ENCODE data around the gene EXOSC10. TPM values are rescaled to one million over a fixed set of nuclear protein-coding genes. Genes with fewer than 3 reads are reported as not detected.

Gene EXOSC10
- total and polyA plus RNA-seq, 9 of the 15 experiments (the other 6 are each of a cell fraction or from before 2014, with no cell fraction given), result 23.4 to 150 (median 105) TPM

DNA sequence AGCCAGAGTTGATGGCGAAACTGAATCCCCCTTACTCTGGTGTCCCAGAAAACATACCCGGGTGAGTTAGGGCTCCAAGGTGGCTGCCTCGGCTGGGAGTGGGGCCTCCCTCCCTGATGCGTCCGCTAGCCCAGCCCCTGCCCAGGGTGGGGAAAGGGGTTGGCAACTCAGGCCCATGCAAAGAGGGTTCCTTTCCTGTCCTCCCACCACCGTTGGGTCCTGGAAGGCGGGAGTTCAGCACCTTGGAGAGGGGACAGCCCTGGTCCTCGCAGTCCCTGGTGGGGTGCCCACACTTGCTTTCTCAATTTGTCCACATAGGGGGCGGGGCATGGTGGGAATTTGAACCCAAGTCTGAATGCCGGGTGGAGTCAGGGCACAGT lies 45.9 kb downstream of the EXOSC10 start (continued):
- TF ChIP-seq ZNF780A (CRISPR knock-in tag; IDR thresholded peaks at IDR 0.05), result no peak
- TF ChIP-seq, protein P1, sequence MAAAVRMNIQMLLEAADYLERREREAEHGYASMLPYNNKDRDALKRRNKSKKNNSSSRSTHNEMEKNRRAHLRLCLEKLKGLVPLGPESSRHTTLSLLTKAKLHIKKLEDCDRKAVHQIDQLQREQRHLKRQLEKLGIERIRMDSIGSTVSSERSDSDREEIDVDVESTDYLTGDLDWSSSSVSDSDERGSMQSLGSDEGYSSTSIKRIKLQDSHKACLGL (CRISPR knock-in tag; IDR thresholded peaks at IDR 0.05; ENCODE audit: borderline replicate concordance, poor library complexity, severe bottlenecking), result no peak
- TF ChIP-seq TBP (optimal IDR thresholded peaks at IDR 0.05; ENCODE audit: low read depth, low read length), result no peak
- no peak for TF ChIP-seq TEAD4 (IDR thresholded peaks at IDR 0.05; ENCODE audit: low read length)
- TF ChIP-seq TEAD4 (CRISPR knock-in tag; IDR thresholded peaks at IDR 0.05; ENCODE audit: borderline replicate concordance), result no peak
- TF ChIP-seq FOXK2 (conservative IDR thresholded peaks at IDR 0.05 in 1 of 2, IDR thresholded peaks at IDR 0.05 in 1 of 2; ENCODE audit: low read depth in 2 of 2), result no peak
- TF ChIP-seq TCF3 (CRISPR knock-in tag; IDR thresholded peaks at IDR 0.05), result no peak
- TF ChIP-seq MYC (IDR thresholded peaks at IDR 0.05; ENCODE audit: low read depth, low read length), result no peak
- no peak for TF ChIP-seq MYC (CRISPR knock-in tag; IDR thresholded peaks at IDR 0.05; ENCODE audit: borderline replicate concordance, low read depth)
- TF ChIP-seq BRCA1 (IDR thresholded peaks at IDR 0.05), result no peak
- TF ChIP-seq BRCA1 (CRISPR knock-in tag; IDR thresholded peaks at IDR 0.05), result 0 out of 2 replicates have a peak, but pooled peaks have one; percentile 51
- TF ChIP-seq JUND (IDR thresholded peaks at IDR 0.05; ENCODE audit: borderline replicate concordance, low read depth, low read length), result no peak
- TF ChIP-seq JUND (tag; IDR thresholded peaks at IDR 0.05; ENCODE audit: borderline replicate concordance, low read depth, low read length), result no peak
- TF ChIP-seq RBFOX2 (IDR thresholded peaks at IDR 0.05; ENCODE audit: low read depth, low read length), result peak; percentile 29; the same call in 1 of the 2 replicates
- TF ChIP-seq, protein P2, sequence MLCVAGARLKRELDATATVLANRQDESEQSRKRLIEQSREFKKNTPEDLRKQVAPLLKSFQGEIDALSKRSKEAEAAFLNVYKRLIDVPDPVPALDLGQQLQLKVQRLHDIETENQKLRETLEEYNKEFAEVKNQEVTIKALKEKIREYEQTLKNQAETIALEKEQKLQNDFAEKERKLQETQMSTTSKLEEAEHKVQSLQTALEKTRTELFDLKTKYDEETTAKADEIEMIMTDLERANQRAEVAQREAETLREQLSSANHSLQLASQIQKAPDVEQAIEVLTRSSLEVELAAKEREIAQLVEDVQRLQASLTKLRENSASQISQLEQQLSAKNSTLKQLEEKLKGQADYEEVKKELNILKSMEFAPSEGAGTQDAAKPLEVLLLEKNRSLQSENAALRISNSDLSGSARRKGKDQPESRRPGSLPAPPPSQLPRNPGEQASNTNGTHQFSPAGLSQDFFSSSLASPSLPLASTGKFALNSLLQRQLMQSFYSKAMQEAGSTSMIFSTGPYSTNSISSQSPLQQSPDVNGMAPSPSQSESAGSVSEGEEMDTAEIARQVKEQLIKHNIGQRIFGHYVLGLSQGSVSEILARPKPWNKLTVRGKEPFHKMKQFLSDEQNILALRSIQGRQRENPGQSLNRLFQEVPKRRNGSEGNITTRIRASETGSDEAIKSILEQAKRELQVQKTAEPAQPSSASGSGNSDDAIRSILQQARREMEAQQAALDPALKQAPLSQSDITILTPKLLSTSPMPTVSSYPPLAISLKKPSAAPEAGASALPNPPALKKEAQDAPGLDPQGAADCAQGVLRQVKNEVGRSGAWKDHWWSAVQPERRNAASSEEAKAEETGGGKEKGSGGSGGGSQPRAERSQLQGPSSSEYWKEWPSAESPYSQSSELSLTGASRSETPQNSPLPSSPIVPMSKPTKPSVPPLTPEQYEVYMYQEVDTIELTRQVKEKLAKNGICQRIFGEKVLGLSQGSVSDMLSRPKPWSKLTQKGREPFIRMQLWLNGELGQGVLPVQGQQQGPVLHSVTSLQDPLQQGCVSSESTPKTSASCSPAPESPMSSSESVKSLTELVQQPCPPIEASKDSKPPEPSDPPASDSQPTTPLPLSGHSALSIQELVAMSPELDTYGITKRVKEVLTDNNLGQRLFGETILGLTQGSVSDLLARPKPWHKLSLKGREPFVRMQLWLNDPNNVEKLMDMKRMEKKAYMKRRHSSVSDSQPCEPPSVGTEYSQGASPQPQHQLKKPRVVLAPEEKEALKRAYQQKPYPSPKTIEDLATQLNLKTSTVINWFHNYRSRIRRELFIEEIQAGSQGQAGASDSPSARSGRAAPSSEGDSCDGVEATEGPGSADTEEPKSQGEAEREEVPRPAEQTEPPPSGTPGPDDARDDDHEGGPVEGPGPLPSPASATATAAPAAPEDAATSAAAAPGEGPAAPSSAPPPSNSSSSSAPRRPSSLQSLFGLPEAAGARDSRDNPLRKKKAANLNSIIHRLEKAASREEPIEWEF (CRISPR knock-in tag; IDR thresholded peaks at IDR 0.05), result no peak
- no peak for TF ChIP-seq EGR1 (conservative IDR thresholded peaks at IDR 0.05)
- TF ChIP-seq ZNF232 (CRISPR knock-in tag; IDR thresholded peaks at IDR 0.05), result 0 out of 2 replicates have a peak, but pooled peaks have one; percentile 40
- TF ChIP-seq KLF13 (tag; IDR thresholded peaks at IDR 0.05; ENCODE audit: borderline replicate concordance, low read depth), result 0 out of 2 replicates have a peak, but pooled peaks have one; percentile 37
- peak; percentile 74; the same call in 1 of the 2 replicates for TF ChIP-seq MYNN (IDR thresholded peaks at IDR 0.05)
- no peak for TF ChIP-seq MYNN (CRISPR knock-in tag; IDR thresholded peaks at IDR 0.05)
- TF ChIP-seq EP400 (IDR thresholded peaks at IDR 0.05), result no peak
- TF ChIP-seq MCM7 (IDR thresholded peaks at IDR 0.05), result no peak

All from K562 (cell line).